ENCODE data around the gene ZFP36L2. TPM values are rescaled to one million over a fixed set of nuclear protein-coding genes. Genes with fewer than 3 reads are reported as not detected.

The ZFP36L2 gene
- total and polyA plus RNA-seq, 9 of the 15 experiments (the other 6 are each of a cell fraction or from before 2014, with no cell fraction given) = 4.1 to 60.6 (median 20.3) TPM

GRCh38 chr2:43178602-43179542, 47.5 kb downstream of the ZFP36L2 start (continued):
- TF ChIP-seq, protein P1, sequence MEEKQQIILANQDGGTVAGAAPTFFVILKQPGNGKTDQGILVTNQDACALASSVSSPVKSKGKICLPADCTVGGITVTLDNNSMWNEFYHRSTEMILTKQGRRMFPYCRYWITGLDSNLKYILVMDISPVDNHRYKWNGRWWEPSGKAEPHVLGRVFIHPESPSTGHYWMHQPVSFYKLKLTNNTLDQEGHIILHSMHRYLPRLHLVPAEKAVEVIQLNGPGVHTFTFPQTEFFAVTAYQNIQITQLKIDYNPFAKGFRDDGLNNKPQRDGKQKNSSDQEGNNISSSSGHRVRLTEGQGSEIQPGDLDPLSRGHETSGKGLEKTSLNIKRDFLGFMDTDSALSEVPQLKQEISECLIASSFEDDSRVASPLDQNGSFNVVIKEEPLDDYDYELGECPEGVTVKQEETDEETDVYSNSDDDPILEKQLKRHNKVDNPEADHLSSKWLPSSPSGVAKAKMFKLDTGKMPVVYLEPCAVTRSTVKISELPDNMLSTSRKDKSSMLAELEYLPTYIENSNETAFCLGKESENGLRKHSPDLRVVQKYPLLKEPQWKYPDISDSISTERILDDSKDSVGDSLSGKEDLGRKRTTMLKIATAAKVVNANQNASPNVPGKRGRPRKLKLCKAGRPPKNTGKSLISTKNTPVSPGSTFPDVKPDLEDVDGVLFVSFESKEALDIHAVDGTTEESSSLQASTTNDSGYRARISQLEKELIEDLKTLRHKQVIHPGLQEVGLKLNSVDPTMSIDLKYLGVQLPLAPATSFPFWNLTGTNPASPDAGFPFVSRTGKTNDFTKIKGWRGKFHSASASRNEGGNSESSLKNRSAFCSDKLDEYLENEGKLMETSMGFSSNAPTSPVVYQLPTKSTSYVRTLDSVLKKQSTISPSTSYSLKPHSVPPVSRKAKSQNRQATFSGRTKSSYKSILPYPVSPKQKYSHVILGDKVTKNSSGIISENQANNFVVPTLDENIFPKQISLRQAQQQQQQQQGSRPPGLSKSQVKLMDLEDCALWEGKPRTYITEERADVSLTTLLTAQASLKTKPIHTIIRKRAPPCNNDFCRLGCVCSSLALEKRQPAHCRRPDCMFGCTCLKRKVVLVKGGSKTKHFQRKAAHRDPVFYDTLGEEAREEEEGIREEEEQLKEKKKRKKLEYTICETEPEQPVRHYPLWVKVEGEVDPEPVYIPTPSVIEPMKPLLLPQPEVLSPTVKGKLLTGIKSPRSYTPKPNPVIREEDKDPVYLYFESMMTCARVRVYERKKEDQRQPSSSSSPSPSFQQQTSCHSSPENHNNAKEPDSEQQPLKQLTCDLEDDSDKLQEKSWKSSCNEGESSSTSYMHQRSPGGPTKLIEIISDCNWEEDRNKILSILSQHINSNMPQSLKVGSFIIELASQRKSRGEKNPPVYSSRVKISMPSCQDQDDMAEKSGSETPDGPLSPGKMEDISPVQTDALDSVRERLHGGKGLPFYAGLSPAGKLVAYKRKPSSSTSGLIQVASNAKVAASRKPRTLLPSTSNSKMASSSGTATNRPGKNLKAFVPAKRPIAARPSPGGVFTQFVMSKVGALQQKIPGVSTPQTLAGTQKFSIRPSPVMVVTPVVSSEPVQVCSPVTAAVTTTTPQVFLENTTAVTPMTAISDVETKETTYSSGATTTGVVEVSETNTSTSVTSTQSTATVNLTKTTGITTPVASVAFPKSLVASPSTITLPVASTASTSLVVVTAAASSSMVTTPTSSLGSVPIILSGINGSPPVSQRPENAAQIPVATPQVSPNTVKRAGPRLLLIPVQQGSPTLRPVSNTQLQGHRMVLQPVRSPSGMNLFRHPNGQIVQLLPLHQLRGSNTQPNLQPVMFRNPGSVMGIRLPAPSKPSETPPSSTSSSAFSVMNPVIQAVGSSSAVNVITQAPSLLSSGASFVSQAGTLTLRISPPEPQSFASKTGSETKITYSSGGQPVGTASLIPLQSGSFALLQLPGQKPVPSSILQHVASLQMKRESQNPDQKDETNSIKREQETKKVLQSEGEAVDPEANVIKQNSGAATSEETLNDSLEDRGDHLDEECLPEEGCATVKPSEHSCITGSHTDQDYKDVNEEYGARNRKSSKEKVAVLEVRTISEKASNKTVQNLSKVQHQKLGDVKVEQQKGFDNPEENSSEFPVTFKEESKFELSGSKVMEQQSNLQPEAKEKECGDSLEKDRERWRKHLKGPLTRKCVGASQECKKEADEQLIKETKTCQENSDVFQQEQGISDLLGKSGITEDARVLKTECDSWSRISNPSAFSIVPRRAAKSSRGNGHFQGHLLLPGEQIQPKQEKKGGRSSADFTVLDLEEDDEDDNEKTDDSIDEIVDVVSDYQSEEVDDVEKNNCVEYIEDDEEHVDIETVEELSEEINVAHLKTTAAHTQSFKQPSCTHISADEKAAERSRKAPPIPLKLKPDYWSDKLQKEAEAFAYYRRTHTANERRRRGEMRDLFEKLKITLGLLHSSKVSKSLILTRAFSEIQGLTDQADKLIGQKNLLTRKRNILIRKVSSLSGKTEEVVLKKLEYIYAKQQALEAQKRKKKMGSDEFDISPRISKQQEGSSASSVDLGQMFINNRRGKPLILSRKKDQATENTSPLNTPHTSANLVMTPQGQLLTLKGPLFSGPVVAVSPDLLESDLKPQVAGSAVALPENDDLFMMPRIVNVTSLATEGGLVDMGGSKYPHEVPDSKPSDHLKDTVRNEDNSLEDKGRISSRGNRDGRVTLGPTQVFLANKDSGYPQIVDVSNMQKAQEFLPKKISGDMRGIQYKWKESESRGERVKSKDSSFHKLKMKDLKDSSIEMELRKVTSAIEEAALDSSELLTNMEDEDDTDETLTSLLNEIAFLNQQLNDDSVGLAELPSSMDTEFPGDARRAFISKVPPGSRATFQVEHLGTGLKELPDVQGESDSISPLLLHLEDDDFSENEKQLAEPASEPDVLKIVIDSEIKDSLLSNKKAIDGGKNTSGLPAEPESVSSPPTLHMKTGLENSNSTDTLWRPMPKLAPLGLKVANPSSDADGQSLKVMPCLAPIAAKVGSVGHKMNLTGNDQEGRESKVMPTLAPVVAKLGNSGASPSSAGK (IDR thresholded peaks at IDR 0.05) = no peak
- TF ChIP-seq, protein P2, sequence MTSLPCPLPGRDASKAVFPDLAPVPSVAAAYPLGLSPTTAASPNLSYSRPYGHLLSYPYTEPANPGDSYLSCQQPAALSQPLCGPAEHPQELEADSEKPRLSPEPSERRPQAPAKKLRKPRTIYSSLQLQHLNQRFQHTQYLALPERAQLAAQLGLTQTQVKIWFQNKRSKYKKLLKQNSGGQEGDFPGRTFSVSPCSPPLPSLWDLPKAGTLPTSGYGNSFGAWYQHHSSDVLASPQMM (CRISPR knock-in tag; IDR thresholded peaks at IDR 0.05) = no peak
- no peak for TF ChIP-seq CREB1 (IDR thresholded peaks at IDR 0.05)
- TF ChIP-seq CREB1 (CRISPR knock-in tag; IDR thresholded peaks at IDR 0.05) = no peak
- TF ChIP-seq IRF2 (CRISPR knock-in tag; IDR thresholded peaks at IDR 0.05) = no peak
- TF ChIP-seq ZNF146 (CRISPR knock-in tag; IDR thresholded peaks at IDR 0.05; ENCODE audit: unreplicated experiment) = no peak
- TF ChIP-seq, protein P3, sequence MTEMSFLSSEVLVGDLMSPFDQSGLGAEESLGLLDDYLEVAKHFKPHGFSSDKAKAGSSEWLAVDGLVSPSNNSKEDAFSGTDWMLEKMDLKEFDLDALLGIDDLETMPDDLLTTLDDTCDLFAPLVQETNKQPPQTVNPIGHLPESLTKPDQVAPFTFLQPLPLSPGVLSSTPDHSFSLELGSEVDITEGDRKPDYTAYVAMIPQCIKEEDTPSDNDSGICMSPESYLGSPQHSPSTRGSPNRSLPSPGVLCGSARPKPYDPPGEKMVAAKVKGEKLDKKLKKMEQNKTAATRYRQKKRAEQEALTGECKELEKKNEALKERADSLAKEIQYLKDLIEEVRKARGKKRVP (CRISPR knock-in tag; IDR thresholded peaks at IDR 0.05) = 0 out of 2 replicates have a peak, but pooled peaks have one; percentile 3
- TF ChIP-seq DMBX1 (CRISPR knock-in tag; IDR thresholded peaks at IDR 0.05; ENCODE audit: borderline replicate concordance) = peak; percentile 84; the same call in 1 of the 2 replicates
- no peak for TF ChIP-seq ZNF212 (CRISPR knock-in tag; IDR thresholded peaks at IDR 0.05)
- TF ChIP-seq, protein P4, sequence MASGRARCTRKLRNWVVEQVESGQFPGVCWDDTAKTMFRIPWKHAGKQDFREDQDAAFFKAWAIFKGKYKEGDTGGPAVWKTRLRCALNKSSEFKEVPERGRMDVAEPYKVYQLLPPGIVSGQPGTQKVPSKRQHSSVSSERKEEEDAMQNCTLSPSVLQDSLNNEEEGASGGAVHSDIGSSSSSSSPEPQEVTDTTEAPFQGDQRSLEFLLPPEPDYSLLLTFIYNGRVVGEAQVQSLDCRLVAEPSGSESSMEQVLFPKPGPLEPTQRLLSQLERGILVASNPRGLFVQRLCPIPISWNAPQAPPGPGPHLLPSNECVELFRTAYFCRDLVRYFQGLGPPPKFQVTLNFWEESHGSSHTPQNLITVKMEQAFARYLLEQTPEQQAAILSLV (tag; IDR thresholded peaks at IDR 0.05) = no peak
- no peak for TF ChIP-seq ZNF280B (CRISPR knock-in tag; IDR thresholded peaks at IDR 0.05)

Measured in K562 (cell line).